Lower lobe of right lung (tissue), 2 donors: ENCODE data around the gene MCM3AP. TPM values are rescaled to one million over a fixed set of nuclear protein-coding genes. Genes with fewer than 3 reads are reported as not detected.
A peak's percentile ranks its signal among the peaks of the same experiment; 100 is the strongest.

Source experiments
- ATAC-seq, 2 donors: fragments of 200-7000 bp; cut with Tn5 transposase; one replicate each; pipeline ENCODE4 v1.9.1; 2020 to 2022; ENCODE audit warnings: mild to moderate bottlenecking in 2 of 2, moderate library complexity in 2 of 2
- DNase-seq: peaks from one replicate; pipeline ENCODE4 v3.0.0-alpha.2; 2020
- H3K27ac ChIP-seq: fragments of 200-600 bp; one replicate; pipeline ENCODE4 v1.8.0; 2022
- H3K27me3 ChIP-seq: fragments of 200-600 bp; one replicate; pipeline ENCODE4 v1.8.0; 2022; ENCODE audit warnings: low read depth
- H3K36me3 ChIP-seq: fragments of 200-600 bp; one replicate; pipeline ENCODE4 v1.8.0; 2022; ENCODE audit warnings: mild to moderate bottlenecking
- H3K4me1 ChIP-seq: fragments of 200-600 bp; one replicate; pipeline ENCODE4 v1.8.0; 2022
- H3K4me3 ChIP-seq: fragments of 200-600 bp; one replicate; pipeline ENCODE4 v1.8.0; 2022; ENCODE audit warnings: mild to moderate bottlenecking
- H3K9me3 ChIP-seq: fragments of 200-600 bp; one replicate; pipeline ENCODE4 v1.8.0; 2022
- CTCF ChIP-seq: fragments of 200-600 bp; IDR thresholded peaks from one replicate; pipeline ENCODE4 v1.8.0; 2022; ENCODE audit warnings: antibody characterized with exemption, mild to moderate bottlenecking
- intact Hi-C: fragments of 100-400 bp; cut with DNase I; formaldehyde crosslinking; loops from one replicate; pipeline ENCODE4 v1.11.0; 2022
- total RNA-seq: library from RNA; stranded (reverse); fragmentation: NEBNext Ultra II Directional; extraction: Animal tissue kit (Norgen Biotek cat#: 25700); gene quantifications from one replicate; pipeline ENCODE4 v1.2.1, GENCODE V29; 2021
- donor health status: DM: no; HTN: yes; CAD: no; lungs with severe emphysema.

MCM3AP gene
- total RNA-seq, 1 donor from 2014 or later: 96.2 TPM

- intact Hi-C loops: no loop called here
- no peak for TF ChIP-seq CTCF
- Histone ChIP-seq H3K27ac (peak overlapping the region; percentile 53), H3K36me3 (no peaks in the 10 kb centered on the region), H3K27me3 (no peaks in the 10 kb centered on the region), H3K4me1 (peaks cover 16% of the 10 kb centered on the region), H3K4me3 (peak overlapping the region; percentile 63), H3K9me3 (no peaks in the 10 kb centered on the region)
- DNase-seq: peak; percentile 44
- ATAC-seq: peak; percentile 39 to 44
Observed at GRCh38 chr21:46297338-46298271, 12.2 kb upstream of the MCM3AP start.

DNA sequence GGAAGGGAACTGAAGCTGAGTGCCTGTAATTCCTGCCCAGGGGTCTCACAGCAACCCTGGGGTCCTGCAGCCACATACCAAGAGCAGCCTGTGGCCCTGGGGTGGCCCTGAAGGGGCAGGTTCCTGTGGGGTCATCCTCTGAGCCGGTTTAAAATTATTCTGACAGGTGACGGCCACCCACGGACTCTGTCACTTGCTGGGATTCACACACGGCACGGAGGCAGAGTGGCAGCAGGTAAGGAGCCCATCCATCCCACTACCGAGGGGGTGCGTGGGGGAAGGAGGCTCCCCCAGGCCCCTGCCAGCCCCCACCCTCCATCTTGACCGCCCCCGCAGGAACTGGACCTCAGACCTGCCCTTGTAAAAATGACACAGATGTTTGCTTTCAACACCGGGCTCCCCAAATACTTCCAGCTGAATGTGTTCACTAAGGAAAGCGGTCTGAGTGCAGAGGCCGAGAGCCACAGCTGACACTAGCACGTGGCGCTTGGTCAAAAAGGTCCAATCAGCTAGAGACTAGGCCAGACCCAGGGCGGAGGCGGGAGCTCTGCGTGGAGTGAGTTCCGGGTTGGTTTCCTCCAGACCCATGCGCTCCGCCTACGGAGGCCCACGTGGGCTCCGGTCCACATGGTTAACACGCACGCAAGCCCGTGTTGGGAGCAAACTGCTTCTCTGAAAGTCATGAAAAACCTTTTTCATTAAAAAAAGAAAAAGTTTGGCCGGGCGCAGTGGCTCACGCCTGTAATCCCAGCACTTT, 10.8 kb upstream of the MCM3AP start:
- no peaks in the 10 kb centered on the region for H3K27me3 ChIP-seq
- intact Hi-C loops: no loop called here
- DNase-seq (peak; percentile 90), ATAC-seq (peak; percentile 91 to 93)
- no peaks in the 10 kb centered on the region for H3K9me3 ChIP-seq
- H3K4me1 ChIP-seq: peaks cover 16% of the 10 kb centered on the region
- peaks cover 12% of the 10 kb centered on the region for H3K36me3 ChIP-seq
- TF ChIP-seq CTCF: no peak
- H3K27ac ChIP-seq: peak overlapping the region; percentile 44
- H3K4me3 ChIP-seq: peak overlapping the region; percentile 20

DNA sequence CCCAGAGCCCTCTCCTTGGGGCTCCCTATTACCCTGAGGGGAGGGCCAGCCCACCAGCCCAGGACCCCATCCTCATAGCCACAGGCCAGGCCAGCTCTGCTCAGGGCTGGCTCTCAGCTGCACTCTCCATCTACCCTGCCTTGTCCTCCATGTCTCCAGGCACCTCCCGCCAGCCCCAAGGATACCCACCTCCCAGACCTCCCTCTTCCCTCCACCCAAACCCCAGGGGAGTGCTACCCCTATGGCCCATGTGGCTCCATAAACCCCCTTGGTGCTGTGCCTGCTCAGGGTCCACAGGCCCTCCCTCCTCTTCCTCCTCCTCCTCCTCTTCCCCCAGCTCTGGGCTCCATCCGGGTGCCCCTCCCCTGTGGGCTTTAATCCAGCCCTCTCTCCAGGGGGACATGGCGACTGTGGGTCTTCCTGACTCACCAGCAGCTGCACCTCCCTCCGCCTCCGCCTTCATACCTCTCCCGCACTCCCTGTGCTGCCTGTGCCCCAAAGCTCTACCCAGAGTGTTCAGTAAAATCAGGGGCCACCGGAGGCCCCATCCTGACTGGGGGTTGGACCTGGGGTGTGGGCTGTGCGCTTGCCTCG, 9.9 kb upstream of the MCM3AP start:
- peaks cover 12% of the 10 kb centered on the region for H3K36me3 ChIP-seq
- H3K4me3 ChIP-seq: no peak overlapping the region
- intact Hi-C loops: no loop called here
- ATAC-seq (peak; percentile 10 to 14), DNase-seq (no peak)
- no peak for TF ChIP-seq CTCF
- H3K27me3 ChIP-seq: no peaks in the 10 kb centered on the region
- H3K27ac ChIP-seq: peak overlapping the region; percentile 44
- no peaks in the 10 kb centered on the region for H3K9me3 ChIP-seq
- H3K4me1 ChIP-seq: peaks cover 16% of the 10 kb centered on the region

DNA sequence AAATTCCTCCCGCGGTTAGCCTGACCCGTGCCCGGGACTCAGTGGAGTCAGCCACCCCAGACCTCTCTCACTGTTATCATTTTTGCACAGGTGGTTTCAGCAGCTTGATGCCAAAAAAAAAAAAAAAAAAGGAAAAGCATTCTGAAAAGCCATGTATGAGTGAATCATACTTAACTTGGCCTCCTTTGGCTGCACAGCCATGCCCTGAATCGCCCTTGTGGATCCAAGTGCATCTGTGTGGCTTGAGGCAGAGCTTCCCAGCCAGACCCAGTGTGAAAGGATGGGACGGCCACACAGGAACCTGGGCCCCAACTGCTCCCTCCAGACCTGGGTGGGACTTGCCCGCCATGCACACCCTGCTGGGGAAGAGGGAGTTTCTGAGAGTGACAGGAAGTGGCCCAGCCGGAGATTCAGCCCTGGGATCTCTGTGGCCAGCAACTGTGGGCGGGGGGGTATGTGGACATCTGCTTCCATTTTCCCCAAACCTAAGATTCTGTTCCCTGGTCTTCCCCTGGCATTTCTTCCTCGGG, 9.3 kb upstream of the MCM3AP start:
- Histone ChIP-seq H3K27ac (no peak overlapping the region), H3K27me3 (no peaks in the 10 kb centered on the region), H3K4me1 (peaks cover 16% of the 10 kb centered on the region), H3K9me3 (no peaks in the 10 kb centered on the region), H3K36me3 (peaks cover 12% of the 10 kb centered on the region), H3K4me3 (no peak overlapping the region)
- TF ChIP-seq CTCF: no peak
- ATAC-seq (peak; percentile 22 to 34), DNase-seq (peak; percentile 63)
- intact Hi-C loops: no loop called here

- intact Hi-C loops: no loop called here
- Histone ChIP-seq H3K4me3 (no peak overlapping the region), H3K27me3 (no peaks in the 10 kb centered on the region), H3K36me3 (peaks cover 12% of the 10 kb centered on the region), H3K9me3 (no peaks in the 10 kb centered on the region), H3K4me1 (peaks cover 27% of the 10 kb centered on the region), H3K27ac (no peak overlapping the region)
- no peak for ATAC-seq
- TF ChIP-seq CTCF: no peak
- no peak for DNase-seq
Observed at GRCh38 chr21:46291561-46291960, 6.2 kb upstream of the MCM3AP start.
